Fibroblast of lung (primary cell): ENCODE measurements around the gene CAMKMT.

ENCODE experiments used
- EZH2 ChIP-seq: IDR thresholded peaks from 2 replicates; pipeline ENCODE4 v1.5.1; 2012; ENCODE audit warnings: low read length, control low read depth, mild to moderate bottlenecking; ENCODE audit errors: missing control alignments
- TF ChIP-seq, protein P1 (sequence below), 2 donors: IDR thresholded peaks in 1 of 2; conservative IDR thresholded peaks in 1 of 2; 1 replicate in 1 of 2; 2 replicates in 1 of 2; pipeline ENCODE4 v1.5.1; 2011 to 2012; ENCODE audit warnings: low read length in 2 of 2, control low read depth in 1 of 2, inconsistent platforms in 1 of 2, low read depth in 1 of 2, mild to moderate bottlenecking in 1 of 2

DNA sequence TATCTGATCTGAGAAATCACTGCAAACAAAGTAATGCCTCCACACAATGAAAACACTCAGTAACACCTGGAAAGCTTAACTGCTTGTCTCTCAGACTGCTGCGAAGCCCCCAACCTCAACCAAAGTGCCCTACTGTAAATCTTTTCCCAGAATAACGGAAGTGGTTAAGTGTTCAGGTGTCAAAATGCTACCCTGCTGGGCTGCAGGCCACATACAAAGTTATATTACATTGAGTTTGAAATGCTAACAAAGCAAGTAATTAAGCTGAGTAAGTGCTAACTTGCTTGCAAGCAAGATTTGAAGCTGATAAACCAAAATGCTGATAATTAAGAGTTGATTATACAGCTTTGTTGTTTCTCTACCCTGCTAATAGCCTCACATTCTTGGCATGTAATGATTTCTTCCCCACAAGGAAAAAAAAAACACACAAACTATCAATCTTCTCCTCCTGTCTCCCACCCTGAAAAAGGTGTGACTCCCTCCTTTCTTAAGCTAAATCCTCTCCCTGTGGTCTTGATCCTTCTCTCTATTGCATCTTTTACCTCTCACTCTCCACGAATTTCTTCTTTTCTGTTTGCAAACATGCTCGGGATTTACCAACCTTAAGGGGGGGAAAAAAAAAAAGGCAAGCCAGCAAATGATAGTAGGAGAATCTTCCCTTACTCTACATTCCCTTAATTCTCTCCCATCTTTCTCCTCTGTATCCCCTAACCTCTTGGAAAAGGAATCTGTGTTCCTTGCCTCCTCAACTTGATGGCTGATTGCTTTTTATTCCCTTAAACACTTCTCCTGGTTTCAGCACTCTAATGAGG is 312.9 kb downstream of the CAMKMT start:
- TF ChIP-seq, protein P1, sequence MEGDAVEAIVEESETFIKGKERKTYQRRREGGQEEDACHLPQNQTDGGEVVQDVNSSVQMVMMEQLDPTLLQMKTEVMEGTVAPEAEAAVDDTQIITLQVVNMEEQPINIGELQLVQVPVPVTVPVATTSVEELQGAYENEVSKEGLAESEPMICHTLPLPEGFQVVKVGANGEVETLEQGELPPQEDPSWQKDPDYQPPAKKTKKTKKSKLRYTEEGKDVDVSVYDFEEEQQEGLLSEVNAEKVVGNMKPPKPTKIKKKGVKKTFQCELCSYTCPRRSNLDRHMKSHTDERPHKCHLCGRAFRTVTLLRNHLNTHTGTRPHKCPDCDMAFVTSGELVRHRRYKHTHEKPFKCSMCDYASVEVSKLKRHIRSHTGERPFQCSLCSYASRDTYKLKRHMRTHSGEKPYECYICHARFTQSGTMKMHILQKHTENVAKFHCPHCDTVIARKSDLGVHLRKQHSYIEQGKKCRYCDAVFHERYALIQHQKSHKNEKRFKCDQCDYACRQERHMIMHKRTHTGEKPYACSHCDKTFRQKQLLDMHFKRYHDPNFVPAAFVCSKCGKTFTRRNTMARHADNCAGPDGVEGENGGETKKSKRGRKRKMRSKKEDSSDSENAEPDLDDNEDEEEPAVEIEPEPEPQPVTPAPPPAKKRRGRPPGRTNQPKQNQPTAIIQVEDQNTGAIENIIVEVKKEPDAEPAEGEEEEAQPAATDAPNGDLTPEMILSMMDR (conservative IDR thresholded peaks at IDR 0.05 in 1 of 2, IDR thresholded peaks at IDR 0.05 in 1 of 2; ENCODE audit: low read depth in 1 of 2, low read length in 2 of 2) = no peak
- no peak for TF ChIP-seq EZH2
